Pons (tissue), 1 donor: Measurements from ENCODE around the gene SH3PXD2B.
"Not testable (repeated sequence)": the region's sequence is repeated elsewhere in the genome, so short reads cannot be mapped to it uniquely, and the experiment has no call there.

ENCODE experiments used
- DNase-seq: peaks from one replicate; pipeline ENCODE4 v3.0.0-alpha.2; 2016; ENCODE audit warnings: low spot score

The SH3PXD2B gene

GRCh38 chr5:172399826-172400225 is 54.5 kb downstream of the SH3PXD2B start:
- DNase-seq, result no peak

GRCh38 chr5:172399336-172399735 is 55.0 kb downstream of the SH3PXD2B start:
- no peak for DNase-seq

DNA sequence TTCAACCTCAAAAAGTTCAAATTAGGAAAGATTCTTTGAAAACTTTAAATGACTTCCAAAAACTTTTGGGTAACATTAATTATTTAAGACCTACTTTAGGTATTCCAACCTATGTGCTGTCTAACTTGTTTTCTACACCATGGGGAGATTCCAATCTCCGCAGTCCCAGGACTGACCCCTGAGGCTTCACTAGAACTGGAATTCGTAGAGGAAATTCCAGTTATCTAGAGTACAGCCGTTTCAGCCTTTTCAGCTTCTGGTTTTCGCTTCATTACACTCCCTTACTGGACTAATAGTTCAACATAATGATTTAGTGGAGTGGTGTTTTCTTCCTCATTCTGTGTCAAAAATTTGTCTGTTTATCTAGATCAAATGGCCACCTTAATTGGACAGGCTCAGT is 55.7 kb downstream of the SH3PXD2B start:
- DNase-seq, result not testable (repeated sequence)

DNA sequence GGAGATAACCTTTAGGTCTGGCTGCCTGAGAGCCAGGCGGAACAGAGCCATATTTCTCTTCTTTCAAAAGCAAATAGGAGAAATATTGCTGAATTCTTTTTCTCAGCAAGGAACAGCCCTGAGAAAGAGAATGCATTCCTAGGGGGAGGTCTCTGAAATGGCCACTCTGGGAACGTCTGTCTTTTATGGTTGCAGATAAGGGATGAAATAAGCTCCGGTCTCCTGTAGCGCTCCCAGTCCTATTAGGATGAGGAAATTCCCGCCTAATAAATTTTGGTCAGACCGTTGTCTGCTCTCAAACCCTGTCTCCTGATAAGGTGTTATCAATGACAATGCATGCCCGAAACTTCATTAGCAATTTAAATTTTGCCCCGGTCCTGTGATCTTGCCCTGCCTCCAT is 57.3 kb downstream of the SH3PXD2B start:
- not testable (repeated sequence) for DNase-seq

DNA sequence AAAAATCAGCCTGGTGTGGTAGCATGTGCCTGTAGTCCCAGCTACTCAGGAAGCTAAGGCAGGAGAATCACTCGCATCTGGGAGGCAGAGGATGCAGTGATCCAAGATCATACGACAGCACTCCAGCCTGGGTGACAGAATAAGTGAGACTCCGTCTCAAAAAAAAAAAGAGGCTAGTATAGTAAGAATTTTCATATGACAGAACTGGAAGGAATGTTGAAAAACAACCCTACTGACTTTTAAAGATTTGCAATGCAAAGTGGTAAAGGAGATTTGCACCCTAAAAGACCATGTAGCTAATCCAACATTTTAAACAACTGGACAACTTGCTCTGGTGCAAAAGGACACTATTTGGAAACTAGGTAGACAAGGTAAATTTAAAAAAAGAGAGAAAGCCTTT is 58.1 kb downstream of the SH3PXD2B start:
- no peak for DNase-seq

DNA sequence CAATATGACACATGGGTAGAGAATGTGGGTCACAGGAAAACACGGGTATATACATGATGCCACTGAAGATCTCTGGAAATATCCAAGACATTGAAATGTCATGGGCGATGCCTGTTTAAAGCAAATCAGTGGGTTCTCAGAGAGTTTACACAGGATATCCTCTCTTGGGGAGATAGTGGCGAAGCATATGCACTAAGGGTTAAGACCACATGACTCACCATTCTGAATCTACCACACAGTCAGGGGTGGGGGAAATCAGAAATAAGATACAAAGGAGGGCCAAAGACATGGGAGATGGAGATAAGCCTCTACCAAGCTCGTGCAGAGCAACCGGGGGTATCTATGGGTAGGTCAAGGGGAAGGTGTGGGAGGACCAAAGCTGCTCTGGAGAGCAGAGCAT is 58.8 kb downstream of the SH3PXD2B start:
- no peak for DNase-seq

DNA sequence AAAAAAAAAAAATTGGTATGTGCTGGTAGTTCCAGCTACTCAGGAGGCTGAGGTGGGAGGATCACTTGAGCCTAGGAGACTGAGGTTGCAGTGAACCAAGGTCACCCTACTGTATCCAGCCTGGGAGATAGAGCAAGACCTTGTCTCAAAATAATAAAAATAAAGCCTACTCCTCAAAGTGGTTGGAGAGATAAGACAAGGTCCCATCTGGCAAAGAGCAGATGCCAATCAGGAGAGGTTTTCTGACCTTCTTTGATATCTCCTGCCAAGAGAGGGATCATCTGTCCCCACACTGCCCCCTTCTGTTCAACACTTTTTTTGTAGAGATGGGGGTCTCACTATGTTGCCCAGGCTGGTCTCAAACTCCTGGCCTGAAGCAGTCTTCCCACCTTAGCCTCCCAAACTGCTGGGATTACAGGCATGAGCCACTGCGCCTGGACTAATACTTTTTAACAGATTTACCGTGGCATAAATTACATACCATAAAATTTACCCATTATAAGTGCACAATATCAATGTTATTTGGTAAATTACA is 64.7 kb downstream of the SH3PXD2B start:
- DNase-seq, result no peak

GRCh38 chr5:172388246-172388733 is 66.0 kb downstream of the SH3PXD2B start:
- DNase-seq, result no peak

DNA sequence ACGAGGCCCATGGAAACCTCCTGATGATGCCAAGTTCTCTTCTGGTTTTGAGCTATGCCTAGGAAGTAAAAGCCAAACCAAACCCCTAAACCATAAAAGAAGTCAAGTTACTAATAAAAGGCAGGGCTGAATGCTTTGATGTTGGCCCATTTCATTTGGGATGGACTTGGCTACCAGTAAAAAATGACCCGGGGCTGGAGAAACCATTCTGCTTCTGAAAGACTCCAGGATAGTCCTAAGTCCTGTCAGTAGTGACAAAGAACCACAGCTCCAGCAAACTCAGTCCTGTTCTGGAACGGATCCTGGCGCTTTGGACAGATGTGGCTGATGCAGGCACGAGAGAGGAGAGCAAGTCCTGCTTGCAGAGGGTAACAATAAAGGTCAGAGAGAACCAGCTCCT is 68.6 kb downstream of the SH3PXD2B start:
- no peak for DNase-seq

- DNase-seq, result no peak
These were observed 69.2 kb downstream of the SH3PXD2B start for GRCh38 chr5:172385010-172385563.

DNA sequence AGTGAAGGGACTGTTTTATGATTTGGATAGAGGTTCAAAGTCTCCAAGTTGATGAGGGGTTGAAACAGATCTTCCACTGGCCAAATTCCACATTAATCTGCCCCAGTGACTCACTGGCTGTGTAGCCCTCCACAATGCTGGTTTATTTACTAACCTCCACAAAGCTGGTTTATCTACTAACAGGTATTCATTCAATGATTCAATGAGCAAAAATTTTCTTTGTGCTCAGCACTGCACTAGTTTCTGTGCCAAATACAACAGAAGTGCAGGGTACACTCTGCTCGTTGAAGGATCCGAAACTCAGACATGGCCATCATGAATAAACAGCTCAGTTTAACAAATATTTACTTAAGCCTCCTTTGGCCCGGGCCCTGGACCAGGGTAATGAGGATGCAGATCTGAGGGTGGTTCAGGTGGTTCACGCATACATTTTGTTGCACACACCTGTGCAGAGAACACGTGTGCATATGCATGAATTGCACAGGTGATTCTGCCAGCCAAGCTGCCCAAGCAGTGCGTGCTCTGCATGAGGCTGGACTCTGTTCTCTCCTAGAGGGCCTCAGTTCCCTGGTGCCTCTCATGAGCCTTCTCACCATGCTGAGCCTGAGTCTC is 71.0 kb downstream of the SH3PXD2B start:
- no peak for DNase-seq

- DNase-seq, result peak; percentile 84
These were observed 73.2 kb downstream of the SH3PXD2B start for GRCh38 chr5:172380987-172381643.

DNA sequence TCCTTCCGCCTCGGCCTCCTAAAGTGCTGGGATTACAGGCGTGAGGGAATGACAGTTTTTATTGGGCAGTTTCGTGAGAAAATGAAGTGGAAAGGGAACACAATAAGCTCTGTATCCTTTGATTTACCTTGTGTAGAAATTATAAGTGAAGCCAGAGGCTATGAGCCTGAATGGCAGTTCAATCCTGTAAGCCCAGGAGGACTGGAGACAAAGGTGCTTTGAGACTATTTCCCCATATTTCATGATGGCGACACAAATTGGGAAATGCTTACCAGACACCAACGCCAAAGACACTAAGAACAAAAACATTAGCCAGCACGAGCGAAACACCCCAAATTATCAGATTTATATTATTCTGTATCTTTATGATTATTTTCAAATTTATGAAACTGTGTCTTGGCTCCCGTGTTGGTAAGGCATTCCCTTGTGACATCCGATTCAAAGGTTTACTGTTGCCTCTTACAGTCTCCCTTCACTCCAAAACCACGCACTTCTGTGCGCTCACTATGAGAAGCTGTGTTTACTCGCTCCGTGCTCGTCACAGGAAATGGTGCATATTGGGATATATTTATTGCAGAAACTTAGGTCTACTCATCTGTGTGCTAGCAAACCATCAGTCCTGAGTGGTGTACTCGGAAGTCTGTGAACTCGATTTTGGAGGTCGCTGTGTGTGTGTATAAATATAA is 73.9 kb downstream of the SH3PXD2B start:
- DNase-seq, result no peak

DNA sequence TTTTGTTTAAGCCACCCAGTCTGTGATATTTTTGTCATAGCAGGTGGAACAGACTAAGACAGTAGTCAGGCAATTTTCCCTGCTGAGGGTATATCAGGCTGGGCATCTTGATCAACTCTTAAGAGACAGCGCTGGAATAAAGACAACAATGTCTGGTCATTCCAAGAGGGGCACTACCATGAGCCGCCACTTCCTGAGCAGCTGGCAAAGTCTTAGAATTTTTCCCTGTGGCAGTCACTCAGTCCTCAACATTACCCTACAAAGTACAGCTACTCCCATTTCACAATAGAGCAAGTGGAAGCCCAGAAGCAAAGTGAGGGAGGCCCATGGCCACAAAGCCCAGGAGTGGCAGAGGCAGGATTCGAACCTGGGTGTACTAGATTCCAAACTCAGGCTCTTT is 74.8 kb downstream of the SH3PXD2B start:
- no peak for DNase-seq

GRCh38 chr5:172377856-172378255 is 76.5 kb downstream of the SH3PXD2B start:
- peak; percentile 72 for DNase-seq

DNA sequence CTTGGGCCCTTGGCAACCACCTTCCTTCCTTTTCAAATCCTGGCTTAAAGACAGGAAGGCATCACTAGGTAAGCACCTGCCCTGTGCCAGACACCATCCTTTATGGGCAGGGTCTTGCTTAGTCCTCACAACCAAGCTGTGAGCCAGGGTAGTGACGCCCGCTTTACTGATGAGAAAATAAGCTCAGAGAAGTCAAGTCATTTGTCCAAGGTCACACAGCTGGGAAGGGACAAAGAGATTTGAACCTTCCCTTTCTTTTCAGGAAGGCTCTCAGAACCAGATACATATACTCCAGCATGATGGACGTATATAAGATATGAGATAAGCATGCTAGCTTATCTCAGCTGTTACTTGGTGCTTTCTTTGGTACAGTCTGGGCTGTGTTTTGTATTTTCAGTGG is 76.9 kb downstream of the SH3PXD2B start:
- DNase-seq, result no peak

GRCh38 chr5:172374783-172375182 is 79.5 kb downstream of the SH3PXD2B start:
- no peak for DNase-seq

GRCh38 chr5:172373680-172374079 is 80.6 kb downstream of the SH3PXD2B start:
- DNase-seq, result no peak

GRCh38 chr5:172371684-172372083 is 82.6 kb downstream of the SH3PXD2B start:
- no peak for DNase-seq

- DNase-seq, result no peak
These were observed 83.4 kb downstream of the SH3PXD2B start for GRCh38 chr5:172370648-172371545.

- DNase-seq, result peak; percentile 64
These were observed 84.1 kb downstream of the SH3PXD2B start for GRCh38 chr5:172370237-172370640.

GRCh38 chr5:172368699-172369098 is 85.6 kb downstream of the SH3PXD2B start:
- not testable (repeated sequence) for DNase-seq
